Panc1 (cell line): ENCODE measurements around the gene VWA8. TPM values are rescaled to one million over a fixed set of nuclear protein-coding genes. Genes with fewer than 3 reads are reported as not detected.

Experiments
- ATAC-seq: fragments of 200-7000 bp; cut with Tn5 transposase; 2 replicates; pipeline ENCODE4 v1.9.1; 2020; ENCODE audit warnings: mild to moderate bottlenecking, moderate library complexity
- BruUV-seq: library from RNA; stranded (reverse); fragments of 400-500 nt; replicated peaks from 2 replicates; lab custom pipeline; 2021; lab: Mats Ljungman, UMichigan
- CTCF ChIA-PET: fragments of 300-600 bp; sonication (Branson Sonifier 250); formaldehyde crosslinking; loops from one replicate; lab custom pipeline; 2022; ENCODE audit warnings: antibody characterized with exemption; lab: Charles Lee
- POLR2A ChIA-PET: fragments of 300-600 bp; sonication (Branson Sonifier 250); formaldehyde crosslinking; loops from one replicate; lab custom pipeline; 2022; ENCODE audit warnings: antibody characterized with exemption; lab: Charles Lee
- DNase-seq: peaks from one replicate; pipeline ENCODE4 v3.0.0-alpha.2; 2010; ENCODE audit warnings: low read depth, low spot score
- H3K27ac ChIP-seq: 2 replicates; pipeline ENCODE4 v1.5.1; 2011; ENCODE audit warnings: mild to moderate bottlenecking, low read length, inconsistent platforms
- H3K27me3 ChIP-seq: fragments of 200-500 bp; sonication (Bioruptor generic); 2 replicates; pipeline ENCODE4 v1.6.0; 2014; ENCODE audit warnings: low read length, inconsistent platforms; ENCODE audit not compliant: control insufficient read depth, insufficient read depth
- H3K36me3 ChIP-seq: fragments of 200-500 bp; sonication (Bioruptor generic); 2 replicates; pipeline ENCODE4 v1.5.1; 2014; ENCODE audit warnings: inconsistent platforms, mild to moderate bottlenecking, low read length, moderate library complexity; ENCODE audit not compliant: control insufficient read depth, insufficient read depth
- H3K4me1 ChIP-seq: 2 replicates; pipeline ENCODE4 v1.5.1; 2011; ENCODE audit warnings: inconsistent platforms, mild to moderate bottlenecking, low read length, moderate library complexity; ENCODE audit not compliant: control insufficient read depth, insufficient read depth
- H3K4me3 ChIP-seq, 2 experiments: 2 replicates each; pipeline ENCODE4 v1.5.1; 2011 to 2012; ENCODE audit warnings: low read depth in 2 of 2, low read length in 2 of 2, mild to moderate bottlenecking in 2 of 2, inconsistent platforms in 1 of 2, moderate library complexity in 1 of 2
- H3K9me3 ChIP-seq: fragments of 200-500 bp; sonication (Bioruptor generic); 2 replicates; pipeline ENCODE4 v1.5.1; 2014; ENCODE audit warnings: low read depth, mild to moderate bottlenecking, inconsistent platforms, low read length, moderate library complexity; ENCODE audit not compliant: control insufficient read depth, insufficient read depth
- POLR2AphosphoS5 ChIP-seq: IDR thresholded peaks from 2 replicates; pipeline ENCODE4 v1.6.1; 2012; ENCODE audit warnings: mild to moderate bottlenecking, low read depth, low read length, moderate library complexity
- SIN3A ChIP-seq: IDR thresholded peaks from 2 replicates; pipeline ENCODE4 v1.6.1; 2012; ENCODE audit warnings: low read depth, mild to moderate bottlenecking, low read length, moderate library complexity, borderline replicate concordance; ENCODE audit not compliant: insufficient read depth
- TCF7L2 ChIP-seq: IDR thresholded peaks from 2 replicates; pipeline ENCODE4 v1.6.1; 2011; ENCODE audit warnings: mild to moderate bottlenecking, low read depth, low read length, inconsistent platforms
- in situ Hi-C: cut with HindIII; loops from 2 replicates; pipeline ENCODE4 v1.10.0; 2016; ENCODE audit warnings: low sequenced_read_pairs, low pct_unique_long_range_greater_than_20kb
- intact Hi-C: fragments of 100-400 bp; cut with micrococcal nuclease; formaldehyde crosslinking; loops from one replicate; pipeline ENCODE4 v1.10.0; 2022; ENCODE audit not compliant: unreplicated experiment
- total RNA-seq: library from RNA; stranded (reverse); gene quantifications from one replicate; pipeline ENCODE4 v1.2.1, GENCODE V29; 2021; ENCODE audit not compliant: unreplicated experiment
- TF ChIP-seq, protein P1 (sequence below), 2 experiments: IDR thresholded peaks; 2 replicates each; pipeline ENCODE4 v1.6.1; 2011 to 2012; ENCODE audit warnings: low read depth in 2 of 2, control low read depth in 1 of 2, low read length in 1 of 2, mild to moderate bottlenecking in 1 of 2, moderate library complexity in 1 of 2; ENCODE audit not compliant: insufficient read depth in 1 of 2
- TF ChIP-seq, protein P2 (sequence below): fragments of 450-650 bp; IDR thresholded peaks from 2 replicates; pipeline ENCODE4 v1.5.1; 2017; ENCODE audit warnings: mild to moderate bottlenecking

Gene VWA8
- total RNA-seq, 1 experiment from 2014 or later, result 11.2 TPM

DNA sequence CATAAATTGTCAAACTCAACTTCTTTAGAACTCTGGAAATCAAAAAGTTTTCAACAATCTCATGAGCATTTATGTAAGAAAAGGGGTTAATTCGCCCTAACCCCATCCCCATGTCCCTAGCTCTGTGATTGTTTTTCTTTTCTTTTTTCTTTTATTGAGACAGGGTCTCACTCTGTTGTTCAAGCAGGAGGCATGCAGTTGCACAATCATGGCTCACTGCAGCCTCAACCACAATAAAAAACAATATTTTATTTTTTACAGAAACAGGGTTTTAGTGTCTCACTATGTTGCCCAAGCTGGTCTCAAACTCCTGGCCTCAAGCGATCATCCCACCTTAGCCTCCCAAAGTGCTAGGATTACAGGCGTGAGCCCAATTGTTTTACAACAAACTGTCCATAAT, 16.7 kb downstream of the VWA8 start:
- Histone ChIP-seq H3K4me3 (no peak overlapping the region), H3K36me3 (no peaks in the 10 kb centered on the region), H3K27me3 (no peaks in the 10 kb centered on the region), H3K9me3 (no peaks in the 10 kb centered on the region), H3K27ac (no peak overlapping the region), H3K4me1 (no peaks in the 10 kb centered on the region)
- ATAC-seq (no peak), DNase-seq (no peak)
- BruUV-seq, result no TSS peak
- POLR2A ChIA-PET, result interaction anchor here (0.6 kb wide), 1 partner anchor 24 kb away, joined by 3 read pairs; no protein-coding TSS in a partner anchor
- in situ Hi-C loops (no loop called here), intact Hi-C loops (no loop called here)
- CTCF ChIA-PET, result no interaction called here
- TF ChIP-seq, protein P1, sequence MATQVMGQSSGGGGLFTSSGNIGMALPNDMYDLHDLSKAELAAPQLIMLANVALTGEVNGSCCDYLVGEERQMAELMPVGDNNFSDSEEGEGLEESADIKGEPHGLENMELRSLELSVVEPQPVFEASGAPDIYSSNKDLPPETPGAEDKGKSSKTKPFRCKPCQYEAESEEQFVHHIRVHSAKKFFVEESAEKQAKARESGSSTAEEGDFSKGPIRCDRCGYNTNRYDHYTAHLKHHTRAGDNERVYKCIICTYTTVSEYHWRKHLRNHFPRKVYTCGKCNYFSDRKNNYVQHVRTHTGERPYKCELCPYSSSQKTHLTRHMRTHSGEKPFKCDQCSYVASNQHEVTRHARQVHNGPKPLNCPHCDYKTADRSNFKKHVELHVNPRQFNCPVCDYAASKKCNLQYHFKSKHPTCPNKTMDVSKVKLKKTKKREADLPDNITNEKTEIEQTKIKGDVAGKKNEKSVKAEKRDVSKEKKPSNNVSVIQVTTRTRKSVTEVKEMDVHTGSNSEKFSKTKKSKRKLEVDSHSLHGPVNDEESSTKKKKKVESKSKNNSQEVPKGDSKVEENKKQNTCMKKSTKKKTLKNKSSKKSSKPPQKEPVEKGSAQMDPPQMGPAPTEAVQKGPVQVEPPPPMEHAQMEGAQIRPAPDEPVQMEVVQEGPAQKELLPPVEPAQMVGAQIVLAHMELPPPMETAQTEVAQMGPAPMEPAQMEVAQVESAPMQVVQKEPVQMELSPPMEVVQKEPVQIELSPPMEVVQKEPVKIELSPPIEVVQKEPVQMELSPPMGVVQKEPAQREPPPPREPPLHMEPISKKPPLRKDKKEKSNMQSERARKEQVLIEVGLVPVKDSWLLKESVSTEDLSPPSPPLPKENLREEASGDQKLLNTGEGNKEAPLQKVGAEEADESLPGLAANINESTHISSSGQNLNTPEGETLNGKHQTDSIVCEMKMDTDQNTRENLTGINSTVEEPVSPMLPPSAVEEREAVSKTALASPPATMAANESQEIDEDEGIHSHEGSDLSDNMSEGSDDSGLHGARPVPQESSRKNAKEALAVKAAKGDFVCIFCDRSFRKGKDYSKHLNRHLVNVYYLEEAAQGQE (IDR thresholded peaks at IDR 0.05; ENCODE audit: insufficient read depth in 1 of 2, low read depth in 2 of 2, low read length in 1 of 2), result no peak
- no peak for TF ChIP-seq SIN3A
- no peak for TF ChIP-seq TCF7L2
- TF ChIP-seq, protein P2, sequence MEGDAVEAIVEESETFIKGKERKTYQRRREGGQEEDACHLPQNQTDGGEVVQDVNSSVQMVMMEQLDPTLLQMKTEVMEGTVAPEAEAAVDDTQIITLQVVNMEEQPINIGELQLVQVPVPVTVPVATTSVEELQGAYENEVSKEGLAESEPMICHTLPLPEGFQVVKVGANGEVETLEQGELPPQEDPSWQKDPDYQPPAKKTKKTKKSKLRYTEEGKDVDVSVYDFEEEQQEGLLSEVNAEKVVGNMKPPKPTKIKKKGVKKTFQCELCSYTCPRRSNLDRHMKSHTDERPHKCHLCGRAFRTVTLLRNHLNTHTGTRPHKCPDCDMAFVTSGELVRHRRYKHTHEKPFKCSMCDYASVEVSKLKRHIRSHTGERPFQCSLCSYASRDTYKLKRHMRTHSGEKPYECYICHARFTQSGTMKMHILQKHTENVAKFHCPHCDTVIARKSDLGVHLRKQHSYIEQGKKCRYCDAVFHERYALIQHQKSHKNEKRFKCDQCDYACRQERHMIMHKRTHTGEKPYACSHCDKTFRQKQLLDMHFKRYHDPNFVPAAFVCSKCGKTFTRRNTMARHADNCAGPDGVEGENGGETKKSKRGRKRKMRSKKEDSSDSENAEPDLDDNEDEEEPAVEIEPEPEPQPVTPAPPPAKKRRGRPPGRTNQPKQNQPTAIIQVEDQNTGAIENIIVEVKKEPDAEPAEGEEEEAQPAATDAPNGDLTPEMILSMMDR, result no peak
- no peak for TF ChIP-seq POLR2AphosphoS5

DNA sequence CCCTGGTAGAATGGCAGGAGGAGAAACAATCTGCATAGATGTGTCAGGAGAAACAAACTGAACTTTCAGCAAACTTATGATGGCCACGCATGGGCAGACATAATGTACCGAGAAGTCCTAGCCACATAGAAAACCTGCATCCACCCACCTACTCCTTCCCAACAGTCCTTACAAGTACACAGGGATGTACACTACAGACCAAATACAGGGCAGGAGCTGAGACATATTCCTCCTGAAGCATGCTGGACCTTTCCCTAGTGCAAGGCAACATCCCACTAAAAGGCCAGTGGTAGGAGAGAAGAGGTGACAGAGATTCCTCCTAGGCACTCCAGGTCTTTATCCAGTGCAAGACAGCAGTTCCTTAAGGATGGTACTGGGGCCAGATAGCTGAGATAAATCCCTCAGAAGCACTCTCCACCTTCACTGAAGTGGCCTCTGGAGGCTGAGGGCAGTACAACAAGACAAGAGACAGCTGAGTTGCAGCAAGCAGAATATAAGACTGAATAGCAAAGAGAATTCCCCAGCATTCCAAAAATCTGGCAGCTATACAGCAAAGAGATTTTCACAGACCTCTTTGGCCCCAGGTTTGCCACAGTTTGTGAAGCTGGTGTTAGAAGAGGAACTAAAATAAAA, 18.3 kb downstream of the VWA8 start:
- ATAC-seq (peak; percentile 79; the same call in 1 of the 2 replicates), DNase-seq (no peak)
- in situ Hi-C loops, result no loop called here
- POLR2A ChIA-PET, result no interaction called here
- no peak overlapping the region for H3K4me3 ChIP-seq
- H3K27ac ChIP-seq, result no peak overlapping the region
- CTCF ChIA-PET, result interaction anchor here (0.6 kb wide), 1 partner anchor 32 kb away, joined by 6 read pairs; no protein-coding TSS in a partner anchor
- H3K27me3 ChIP-seq, result no peaks in the 10 kb centered on the region
- H3K9me3 ChIP-seq, result no peaks in the 10 kb centered on the region
- no peaks in the 10 kb centered on the region for H3K4me1 ChIP-seq
- H3K36me3 ChIP-seq, result no peaks in the 10 kb centered on the region
- TF ChIP-seq, protein P2, result peak; percentile 32
- TF ChIP-seq, protein P1 (IDR thresholded peaks at IDR 0.05; ENCODE audit: insufficient read depth in 1 of 2, low read depth in 2 of 2, low read length in 1 of 2), result no peak
- BruUV-seq, result no TSS peak
- intact Hi-C loops, result no loop called here
